HepG2 (cell line): Measurements from ENCODE around the gene ABI3BP. TPM values are rescaled to one million over a fixed set of nuclear protein-coding genes. Genes with fewer than 3 reads are reported as not detected.

Experiments used
- ATAC-seq: fragments of 200-7000 bp; cut with Tn5 transposase; 3 replicates; pipeline ENCODE4 v1.9.1; 2020; ENCODE audit warnings: mild to moderate bottlenecking, moderate library complexity
- BruUV-seq: library from RNA; stranded (reverse); fragments of 400-500 nt; replicated peaks from 2 replicates; lab custom pipeline; 2021; lab: Mats Ljungman, UMichigan
- CTCF ChIA-PET: fragments of 300-600 bp; formaldehyde crosslinking; extraction: SDS; loops from one replicate; lab custom pipeline; 2021; ENCODE audit warnings: low total read pairs, inconsistent platforms, low intra/inter-chr PET ratio; lab: Yijun Ruan, JAX
- POLR2A ChIA-PET: fragments of 350-600 bp; sonication (Branson Sonifier 250); formaldehyde crosslinking; loops from one replicate; lab custom pipeline; 2020; ENCODE audit warnings: antibody characterized with exemption, inconsistent platforms; lab: Yijun Ruan, JAX
- DNase-seq: peaks from one replicate; pipeline ENCODE4 v3.0.0-alpha.2; 2015; ENCODE audit warnings: low spot score
- FAIRE-seq: peaks from 3 replicates; lab custom pipeline; 2011; peaks lifted over from hg19 to GRCh38; lab: Jason Lieb, UNC
- H2AFZ ChIP-seq: one replicate; pipeline ENCODE4 v1.6.1; 2011; ENCODE audit warnings: low read length, inconsistent platforms
- H3K27ac ChIP-seq: fragments of 300-600 bp; 3 replicates; pipeline ENCODE4 v1.8.0; 2011; ENCODE audit warnings: mixed run types, mild to moderate bottlenecking, mixed read lengths, low read length, inconsistent platforms; ENCODE audit not compliant: insufficient read depth; ENCODE audit errors: extremely low read length
- H3K27me3 ChIP-seq, 2 experiments: fragments of 200-600 bp in 1 of 2; 2 replicates in 1 of 2; 3 replicates in 1 of 2; pipeline versions ENCODE4 v1.6.0 to v1.8.0; 2011; ENCODE audit warnings: low read length in 2 of 2, mild to moderate bottlenecking in 2 of 2, moderate library complexity in 2 of 2, inconsistent platforms in 1 of 2; ENCODE audit not compliant: insufficient read depth in 2 of 2, control insufficient read depth in 1 of 2
- H3K36me3 ChIP-seq, 2 experiments: fragments of 200-600 bp in 1 of 2; replicated peaks in 1 of 2; 2 replicates in 1 of 2; 3 replicates in 1 of 2; pipeline versions ENCODE4 v1.5.1 to v1.8.0; 2011; ENCODE audit warnings: low read length in 2 of 2, inconsistent platforms in 1 of 2; ENCODE audit not compliant: insufficient read depth in 2 of 2, control insufficient read depth in 1 of 2
- H3K4me1 ChIP-seq: 2 replicates; pipeline ENCODE4 v1.5.1; 2012; ENCODE audit warnings: low read length, inconsistent platforms; ENCODE audit not compliant: insufficient read depth
- H3K4me2 ChIP-seq: 2 replicates; pipeline ENCODE4 v1.6.0; 2011; ENCODE audit warnings: low read depth, low read length, inconsistent platforms
- H3K4me3 ChIP-seq, 3 experiments: fragments of 200-600 bp in 1 of 3; sonication (generic), shearing (Covaris generic) in 1 of 3; replicated peaks in 1 of 3; 2 replicates each; pipeline ENCODE4 v1.5.1; 2011 to 2016; ENCODE audit warnings: low read length in 3 of 3, inconsistent platforms in 2 of 3, low read depth in 2 of 3, mild to moderate bottlenecking in 2 of 3, control low read depth in 1 of 3, mixed read lengths in 1 of 3; ENCODE audit not compliant: insufficient read depth in 1 of 3
- H3K79me2 ChIP-seq: one replicate; pipeline ENCODE4 v1.6.1; 2011; ENCODE audit warnings: low read length, inconsistent platforms; ENCODE audit not compliant: insufficient read depth
- H3K9ac ChIP-seq: 2 replicates; pipeline ENCODE4 v1.6.0; 2011; ENCODE audit warnings: mild to moderate bottlenecking, low read depth, low read length, inconsistent platforms; ENCODE audit not compliant: insufficient read depth
- H3K9me3 ChIP-seq: 2 replicates; pipeline ENCODE4 v1.5.1; 2012; ENCODE audit warnings: mild to moderate bottlenecking, low read length
- H4K20me1 ChIP-seq: 2 replicates; pipeline ENCODE4 v1.6.0; 2011; ENCODE audit warnings: inconsistent platforms, mild to moderate bottlenecking, low read length, moderate library complexity; ENCODE audit not compliant: insufficient read depth
- BORCS8-MEF2B ChIP-seq: sonication (generic); formaldehyde crosslinking; IDR thresholded peaks from 2 replicates; pipeline ENCODE4 v1.8.0; 2022; ENCODE audit warnings: mild to moderate bottlenecking, missing genetic modification reagents
- CHD2 ChIP-seq: IDR thresholded peaks from 2 replicates; pipeline ENCODE4 v1.6.1; 2011; ENCODE audit warnings: low read depth, low read length, improper control_type of control experiment
- HOXA5 ChIP-seq: sonication (generic); formaldehyde crosslinking; IDR thresholded peaks from 2 replicates; pipeline ENCODE4 v1.4.0; 2020; ENCODE audit warnings: missing genetic modification reagents
- JUNB ChIP-seq: sonication (generic); formaldehyde crosslinking; IDR thresholded peaks from 2 replicates; pipeline ENCODE4 v1.8.0; 2022; ENCODE audit warnings: missing genetic modification reagents, mild to moderate bottlenecking, borderline replicate concordance
- KLF9 ChIP-seq: IDR thresholded peaks from 2 replicates; pipeline ENCODE4 v1.6.1; 2016; ENCODE audit warnings: low read depth
- MIXL1 ChIP-seq: IDR thresholded peaks from 2 replicates; pipeline ENCODE4 v1.6.1; 2016
- RAD21 ChIP-seq: fragments of 450-650 bp; formaldehyde crosslinking; IDR thresholded peaks from 2 replicates; pipeline ENCODE4 v1.5.0; 2020; ENCODE audit warnings: mild to moderate bottlenecking
- TAF15 ChIP-seq: fragments of 200-400 bp; formaldehyde crosslinking; IDR thresholded peaks from one replicate; pipeline ENCODE4 v1.6.1; 2018; ENCODE audit warnings: mild to moderate bottlenecking, low read depth, low read length; ENCODE audit not compliant: poor library complexity, severe bottlenecking
- TBP ChIP-seq: sonication (generic); formaldehyde crosslinking; IDR thresholded peaks from 2 replicates; pipeline ENCODE4 v1.5.0; 2020; ENCODE audit warnings: missing genetic modification reagents
- TBX3 ChIP-seq: fragments of 450-650 bp; IDR thresholded peaks from 2 replicates; pipeline ENCODE4 v1.6.1; 2017; ENCODE audit warnings: antibody characterized with exemption, mild to moderate bottlenecking, inconsistent platforms, borderline replicate concordance
- ZBTB46 ChIP-seq: sonication (generic); formaldehyde crosslinking; IDR thresholded peaks from 2 replicates; pipeline ENCODE4 v1.4.0; 2020; ENCODE audit warnings: mild to moderate bottlenecking, missing genetic modification reagents, borderline replicate concordance
- WGBS: methylation state at CpG from one replicate; pipeline ENCODE4 v1.1.6; 2017; ENCODE audit warnings: low lambda C conversion rate; 5-methylcytosine and 5-hydroxymethylcytosine counted together
- in situ Hi-C: cut with HindIII; loops from 2 replicates; pipeline ENCODE4 v1.10.0; 2017; ENCODE audit warnings: low pct_unique_long_range_greater_than_20kb; ENCODE audit not compliant: extremely low pct_ligation_motif_present
- intact Hi-C: fragments of 100-400 bp; cut with micrococcal nuclease; formaldehyde crosslinking; loops from one replicate; pipeline ENCODE4 v1.10.0; 2022; ENCODE audit not compliant: unreplicated experiment
- polyA plus RNA-seq, 8 experiments: library from polyadenylated mRNA; depleted of rRNA in 3 of 8; stranded (reverse) in 7 of 8; unstranded in 1 of 8; fragments of >200 nt; fragmentation: Illumina TruSeq in 4 of 8; extraction: Trizol in 4 of 8; gene quantifications; 2 replicates each; pipeline versions ENCODE4 v1.2.1 to v1.2.3, GENCODE V29; 2011 to 2016; ENCODE audit warnings: low read depth in 4 of 8, missing spikeins in 1 of 8, mixed read lengths in 1 of 8; ENCODE audit not compliant: insufficient read depth in 1 of 8
- total RNA-seq, 5 experiments: library from RNA; depleted of rRNA; stranded (reverse); fragments of >200 nt; fragmentation: Illumina TruSeq; extraction: Trizol; gene quantifications; 2 replicates each; pipeline ENCODE4 v1.2.3, GENCODE V29; 2016; ENCODE audit warnings: low read depth in 1 of 5
- TF ChIP-seq, protein P1 (sequence below), 2 experiments: sonication (generic) in 1 of 2; formaldehyde crosslinking in 1 of 2; IDR thresholded peaks; 2 replicates each; pipeline versions ENCODE4 v1.4.0 to v1.6.1; 2016 to 2020; ENCODE audit warnings: borderline replicate concordance in 1 of 2, low read depth in 1 of 2, mild to moderate bottlenecking in 1 of 2, missing genetic modification reagents in 1 of 2

The ABI3BP gene
- total and polyA plus RNA-seq, 2 of the 13 experiments (the other 11 are each of a cell fraction or from before 2014, with no cell fraction given), result not detected

GRCh38 chr3:100780071-100780622 lies 213.1 kb downstream of the ABI3BP start:
- H3K27ac ChIP-seq, result no peak overlapping the region
- no peak for TF ChIP-seq JUNB
- no peak for TF ChIP-seq HOXA5 (CRISPR knock-in tag)
- no peak for TF ChIP-seq BORCS8-MEF2B (CRISPR knock-in tag)
- TF ChIP-seq, protein P1, sequence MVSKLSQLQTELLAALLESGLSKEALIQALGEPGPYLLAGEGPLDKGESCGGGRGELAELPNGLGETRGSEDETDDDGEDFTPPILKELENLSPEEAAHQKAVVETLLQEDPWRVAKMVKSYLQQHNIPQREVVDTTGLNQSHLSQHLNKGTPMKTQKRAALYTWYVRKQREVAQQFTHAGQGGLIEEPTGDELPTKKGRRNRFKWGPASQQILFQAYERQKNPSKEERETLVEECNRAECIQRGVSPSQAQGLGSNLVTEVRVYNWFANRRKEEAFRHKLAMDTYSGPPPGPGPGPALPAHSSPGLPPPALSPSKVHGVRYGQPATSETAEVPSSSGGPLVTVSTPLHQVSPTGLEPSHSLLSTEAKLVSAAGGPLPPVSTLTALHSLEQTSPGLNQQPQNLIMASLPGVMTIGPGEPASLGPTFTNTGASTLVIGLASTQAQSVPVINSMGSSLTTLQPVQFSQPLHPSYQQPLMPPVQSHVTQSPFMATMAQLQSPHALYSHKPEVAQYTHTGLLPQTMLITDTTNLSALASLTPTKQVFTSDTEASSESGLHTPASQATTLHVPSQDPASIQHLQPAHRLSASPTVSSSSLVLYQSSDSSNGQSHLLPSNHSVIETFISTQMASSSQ (IDR thresholded peaks at IDR 0.05; ENCODE audit: low read depth), result no peak
- TF ChIP-seq, protein P1 (CRISPR knock-in tag; IDR thresholded peaks at IDR 0.05; ENCODE audit: borderline replicate concordance), result no peak
- TF ChIP-seq TBX3, result no peak
- no peak for TF ChIP-seq RAD21 (CRISPR knock-in tag)
- TF ChIP-seq CHD2, result no peak
- no peak for TF ChIP-seq ZBTB46 (CRISPR knock-in tag)
- TF ChIP-seq KLF9, result no peak
- no peak for TF ChIP-seq MIXL1 (CRISPR knock-in tag)
- no peak for TF ChIP-seq TBP
- no peak for TF ChIP-seq TAF15
- TF ChIP-seq, all 625 proteins: peak for 0
- Histone ChIP-seq H4K20me1 (no peaks in the 10 kb centered on the region), H3K9me3 (no peaks in the 10 kb centered on the region), H3K4me2 (no peak overlapping the region), H3K27me3 (no peaks in the 10 kb centered on the region), H2AFZ (no peak overlapping the region), H3K36me3 (no peaks in the 10 kb centered on the region), H3K4me1 (no peaks in the 10 kb centered on the region), H3K79me2 (no peaks in the 10 kb centered on the region), H3K9ac (no peak overlapping the region), H3K4me3 (no peak overlapping the region)
- CTCF ChIA-PET, result no interaction called here
- WGBS, result 33% methylated on average over 2 of the region's 2 CpGs
- FAIRE-seq, result no peak
- in situ Hi-C loops (no loop called here), intact Hi-C loops (no loop called here)
- no peak for ATAC-seq
- POLR2A ChIA-PET, result no interaction called here
- no TSS peak for BruUV-seq
- no peak for DNase-seq
